HepG2 (cell line): ENCODE measurements around the gene FANCE. TPM values are rescaled to one million over a fixed set of nuclear protein-coding genes. Genes with fewer than 3 reads are reported as not detected.

ENCODE experiments used
- ATF6 ChIP-seq: sonication (generic); formaldehyde crosslinking; conservative IDR thresholded peaks from 2 replicates; pipeline ENCODE4 v1.4.0; 2020; ENCODE audit warnings: missing genetic modification reagents
- CTCF ChIP-seq: sonication (generic); formaldehyde crosslinking; IDR thresholded peaks from 2 replicates; pipeline ENCODE4 v1.5.0; 2020; ENCODE audit warnings: mild to moderate bottlenecking, missing genetic modification reagents, moderate library complexity
- GATAD2A ChIP-seq: IDR thresholded peaks from 2 replicates; pipeline ENCODE4 v1.6.1; 2016
- JUNB ChIP-seq: sonication (generic); formaldehyde crosslinking; IDR thresholded peaks from 2 replicates; pipeline ENCODE4 v1.8.0; 2022; ENCODE audit warnings: missing genetic modification reagents, mild to moderate bottlenecking, borderline replicate concordance
- MAX ChIP-seq: IDR thresholded peaks from 2 replicates; pipeline ENCODE4 v1.6.1; 2012; ENCODE audit warnings: inconsistent platforms
- MAZ ChIP-seq, 2 experiments: sonication (generic) in 1 of 2; formaldehyde crosslinking in 1 of 2; IDR thresholded peaks; 2 replicates each; pipeline versions ENCODE4 v1.5.0 to v1.6.1; 2012 to 2020; ENCODE audit warnings: low read depth in 2 of 2, mild to moderate bottlenecking in 2 of 2, borderline replicate concordance in 1 of 2, improper control_type of control experiment in 1 of 2, low read length in 1 of 2, missing genetic modification reagents in 1 of 2, moderate library complexity in 1 of 2
- PCBP1 ChIP-seq: fragments of 200-400 bp; formaldehyde crosslinking; IDR thresholded peaks from 2 replicates; pipeline ENCODE4 v1.6.1; 2017; ENCODE audit warnings: mild to moderate bottlenecking, low read depth, low read length, borderline replicate concordance
- RBFOX2 ChIP-seq: fragments of 200-400 bp; formaldehyde crosslinking; IDR thresholded peaks from 2 replicates; pipeline ENCODE4 v1.6.1; 2017; ENCODE audit warnings: low read depth, mild to moderate bottlenecking, low read length
- RORA ChIP-seq: sonication (generic); formaldehyde crosslinking; IDR thresholded peaks from 2 replicates; pipeline ENCODE4 v1.5.0; 2020; ENCODE audit warnings: mild to moderate bottlenecking, missing genetic modification reagents, moderate library complexity
- RXRB ChIP-seq: IDR thresholded peaks from 2 replicates; pipeline ENCODE4 v1.6.1; 2016; ENCODE audit warnings: borderline replicate concordance, missing genetic modification reagents, missing compliant biosample characterization
- TIGD3 ChIP-seq: sonication (generic); formaldehyde crosslinking; IDR thresholded peaks from 2 replicates; pipeline ENCODE4 v1.5.1; 2020; ENCODE audit warnings: mild to moderate bottlenecking, missing genetic modification reagents, borderline replicate concordance
- ZFY ChIP-seq: sonication (generic); formaldehyde crosslinking; IDR thresholded peaks from 2 replicates; pipeline ENCODE4 v1.4.0; 2020; ENCODE audit warnings: missing genetic modification reagents
- ZMYM3 ChIP-seq: sonication (generic); formaldehyde crosslinking; IDR thresholded peaks from 2 replicates; pipeline ENCODE4 v1.5.1; 2020; ENCODE audit warnings: mild to moderate bottlenecking, missing genetic modification reagents
- ZNF24 ChIP-seq: fragments of 450-650 bp; IDR thresholded peaks from 2 replicates; pipeline ENCODE4 v1.6.1; 2017; ENCODE audit warnings: antibody characterized with exemption, mild to moderate bottlenecking
- ZNF607 ChIP-seq: sonication (generic); formaldehyde crosslinking; IDR thresholded peaks from 2 replicates; pipeline ENCODE4 v1.5.1; 2020; ENCODE audit warnings: missing genetic modification reagents, mild to moderate bottlenecking, borderline replicate concordance
- ZSCAN21 ChIP-seq: sonication (generic); formaldehyde crosslinking; IDR thresholded peaks from 2 replicates; pipeline ENCODE4 v1.8.0; 2022; ENCODE audit warnings: mild to moderate bottlenecking, missing genetic modification reagents, moderate library complexity, borderline replicate concordance
- polyA plus RNA-seq, 8 experiments: library from polyadenylated mRNA; depleted of rRNA in 3 of 8; stranded (reverse) in 7 of 8; unstranded in 1 of 8; fragments of >200 nt; fragmentation: Illumina TruSeq in 4 of 8; extraction: Trizol in 4 of 8; gene quantifications; 2 replicates each; pipeline versions ENCODE4 v1.2.1 to v1.2.3, GENCODE V29; 2011 to 2016; ENCODE audit warnings: low read depth in 4 of 8, missing spikeins in 1 of 8, mixed read lengths in 1 of 8; ENCODE audit not compliant: insufficient read depth in 1 of 8
- total RNA-seq, 5 experiments: library from RNA; depleted of rRNA; stranded (reverse); fragments of >200 nt; fragmentation: Illumina TruSeq; extraction: Trizol; gene quantifications; 2 replicates each; pipeline ENCODE4 v1.2.3, GENCODE V29; 2016; ENCODE audit warnings: low read depth in 1 of 5

Gene FANCE
- total and polyA plus RNA-seq, 2 of the 13 experiments (the other 11 are each of a cell fraction or from before 2014, with no cell fraction given) = 7.1 to 11.2 TPM

GRCh38 chr6:35496841-35497570 is 44.9 kb downstream of the FANCE start, which contains the start of gene TEAD3 (continued):
- TF ChIP-seq MAZ (IDR thresholded peaks at IDR 0.05; ENCODE audit: borderline replicate concordance, low read depth, low read length) (no peak; the same call in 1 of the 2 replicates), MAZ (CRISPR knock-in tag; IDR thresholded peaks at IDR 0.05; ENCODE audit: low read depth) (0 out of 2 replicates have a peak, but pooled peaks have one; percentile 0), PCBP1 (0 out of 2 replicates have a peak, but pooled peaks have one; percentile 8), ZNF607 (CRISPR knock-in tag) (no peak), RORA (no peak), ZMYM3 (CRISPR knock-in tag) (no peak), CTCF (peak; percentile 41), RXRB (CRISPR knock-in tag) (no peak), JUNB (CRISPR knock-in tag) (no peak), RBFOX2 (peak; percentile 63), ZSCAN21 (peak; percentile 8; the same call in 1 of the 2 replicates), GATAD2A (CRISPR knock-in tag) (no peak), ATF6 (no peak), ZFY (CRISPR knock-in tag) (peak; percentile 53), ZNF24 (no peak), MAX (peak; percentile 10; the same call in 1 of the 2 replicates), TIGD3 (CRISPR knock-in tag) (no peak)
